Cardiac muscle cell (in vitro differentiated cells and primary cell): ENCODE data around the gene ADCY5. TPM values are rescaled to one million over a fixed set of nuclear protein-coding genes. Genes with fewer than 3 reads are reported as not detected.

ENCODE experiments used
- DNase-seq, 2 donors: peaks; one replicate each; pipeline versions ENCODE4 v3.0.0 to v3.0.0-alpha.2; 2010 to 2017; ENCODE audit warnings: low read depth in 1 of 2, low spot score in 1 of 2
- H3K27ac ChIP-seq: fragments of 200-600 bp; sonication (generic); 2 replicates; pipeline ENCODE4 v1.5.1; 2016
- H3K27me3 ChIP-seq: fragments of 200-600 bp; sonication (generic); 2 replicates; pipeline ENCODE4 v1.6.0; 2016; ENCODE audit warnings: control low read depth
- H3K36me3 ChIP-seq: fragments of 200-600 bp; sonication (generic); 2 replicates; pipeline ENCODE4 v1.5.1; 2016; ENCODE audit warnings: control low read depth
- H3K4me1 ChIP-seq: fragments of 200-600 bp; sonication (generic); 2 replicates; pipeline ENCODE4 v1.8.1; 2017; ENCODE audit warnings: low read depth, mild to moderate bottlenecking, mixed run types
- H3K4me3 ChIP-seq: fragments of 200-600 bp; sonication (generic); 2 replicates; pipeline ENCODE4 v1.5.1; 2016; ENCODE audit warnings: mild to moderate bottlenecking
- H3K9me3 ChIP-seq: fragments of 200-600 bp; sonication (generic); 2 replicates; pipeline ENCODE4 v1.5.1; 2017; ENCODE audit warnings: low read depth, mild to moderate bottlenecking, control low read depth
- polyA plus RNA-seq: library from polyadenylated mRNA; unstranded; fragments of >200 nt; fragmentation: Nextera tagmentation; extraction: Ambion mirVana; gene quantifications from 2 replicates; pipeline ENCODE4 v1.2.1, GENCODE V29; 2016
- total RNA-seq: library from RNA; depleted of rRNA; stranded (reverse); fragments of >200 nt; gene quantifications from 2 replicates; pipeline ENCODE4 v1.2.3, GENCODE V29; 2016
- TF ChIP-seq, protein P1 (sequence below): IDR thresholded peaks from 2 replicates; pipeline ENCODE4 v1.5.1; 2012; ENCODE audit warnings: low read depth, mild to moderate bottlenecking, low read length

Gene ADCY5
- total and polyA plus RNA-seq, 2 experiments from 2014 or later = 38.4 to 93.7 TPM

DNA sequence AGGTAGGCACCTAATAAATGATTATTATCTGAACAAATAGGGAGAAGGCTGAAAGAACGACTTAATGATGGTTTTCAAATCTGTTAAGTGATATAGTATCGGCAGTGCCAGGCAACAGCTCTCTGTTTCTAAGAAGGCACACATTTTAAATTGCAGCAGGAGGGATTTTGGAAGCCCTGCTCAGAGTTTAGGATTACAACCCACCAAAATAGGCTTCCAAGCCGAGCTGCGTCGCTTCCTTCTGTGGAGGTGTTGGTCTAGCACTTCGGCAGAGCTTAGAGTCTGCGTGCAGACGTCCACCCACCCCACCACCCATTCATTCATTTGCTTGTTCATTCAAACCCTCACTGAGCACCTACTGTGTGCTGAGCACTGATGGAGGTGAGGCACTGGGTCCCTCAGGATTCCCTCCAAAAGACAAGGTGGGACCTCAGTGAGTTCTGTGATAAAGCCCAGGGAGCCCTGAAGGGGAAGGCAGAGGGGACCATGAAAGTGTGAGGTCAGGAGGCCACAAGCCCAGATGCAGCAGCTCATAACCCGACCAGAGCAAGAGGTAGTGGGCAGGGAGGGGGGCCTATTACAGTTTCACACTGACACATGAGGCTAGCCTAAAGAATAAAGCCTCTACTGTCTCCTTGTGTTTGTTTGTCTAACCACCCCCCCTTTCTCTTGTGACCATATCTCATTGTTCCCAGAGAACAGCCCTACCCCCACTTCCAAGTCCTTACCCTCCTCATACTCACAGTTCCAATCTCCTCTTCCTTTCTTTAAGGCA, 8.9 kb downstream of the ADCY5 start:
- Histone ChIP-seq H3K9me3 (no peaks in the 10 kb centered on the region), H3K36me3 (no peaks in the 10 kb centered on the region), H3K27me3 (no peaks in the 10 kb centered on the region), H3K4me1 (no peaks in the 10 kb centered on the region), H3K4me3 (no peak overlapping the region), H3K27ac (no peak overlapping the region)
- TF ChIP-seq, protein P1, sequence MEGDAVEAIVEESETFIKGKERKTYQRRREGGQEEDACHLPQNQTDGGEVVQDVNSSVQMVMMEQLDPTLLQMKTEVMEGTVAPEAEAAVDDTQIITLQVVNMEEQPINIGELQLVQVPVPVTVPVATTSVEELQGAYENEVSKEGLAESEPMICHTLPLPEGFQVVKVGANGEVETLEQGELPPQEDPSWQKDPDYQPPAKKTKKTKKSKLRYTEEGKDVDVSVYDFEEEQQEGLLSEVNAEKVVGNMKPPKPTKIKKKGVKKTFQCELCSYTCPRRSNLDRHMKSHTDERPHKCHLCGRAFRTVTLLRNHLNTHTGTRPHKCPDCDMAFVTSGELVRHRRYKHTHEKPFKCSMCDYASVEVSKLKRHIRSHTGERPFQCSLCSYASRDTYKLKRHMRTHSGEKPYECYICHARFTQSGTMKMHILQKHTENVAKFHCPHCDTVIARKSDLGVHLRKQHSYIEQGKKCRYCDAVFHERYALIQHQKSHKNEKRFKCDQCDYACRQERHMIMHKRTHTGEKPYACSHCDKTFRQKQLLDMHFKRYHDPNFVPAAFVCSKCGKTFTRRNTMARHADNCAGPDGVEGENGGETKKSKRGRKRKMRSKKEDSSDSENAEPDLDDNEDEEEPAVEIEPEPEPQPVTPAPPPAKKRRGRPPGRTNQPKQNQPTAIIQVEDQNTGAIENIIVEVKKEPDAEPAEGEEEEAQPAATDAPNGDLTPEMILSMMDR = no peak
- DNase-seq = no peak

DNA sequence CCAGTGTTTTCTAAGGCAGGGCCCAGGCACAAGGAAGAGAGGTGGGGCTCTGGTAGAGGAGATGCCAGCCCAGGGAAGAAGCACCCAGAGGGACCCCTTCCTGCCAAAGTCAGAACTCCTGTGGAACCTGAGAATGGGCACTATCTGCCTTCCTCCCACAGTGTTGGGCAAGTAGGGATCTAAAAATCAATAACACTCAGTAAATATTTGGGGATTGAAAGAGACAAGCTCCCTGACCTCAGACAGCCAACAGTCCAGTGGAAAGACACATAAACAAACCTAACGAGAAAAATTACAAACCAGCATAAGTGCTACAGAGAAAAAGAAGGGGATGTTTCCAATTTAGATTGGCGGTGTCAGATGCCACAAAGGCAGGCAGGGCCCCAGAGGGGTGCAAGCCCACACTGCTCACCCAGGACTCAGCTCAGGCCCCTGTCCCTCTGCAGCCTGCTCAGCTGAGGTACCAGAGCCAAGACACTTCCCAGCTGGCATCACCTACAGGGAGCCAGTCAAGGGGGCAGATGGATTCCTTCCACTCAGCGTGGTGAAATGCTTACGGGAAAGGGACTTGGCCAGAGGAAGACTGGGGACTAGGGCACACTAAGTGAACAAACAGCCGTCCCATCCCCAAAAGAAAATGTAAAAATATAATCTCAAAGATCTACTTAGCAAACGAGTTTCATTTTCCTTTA, 15.9 kb downstream of the ADCY5 start:
- H3K27ac ChIP-seq = no peak overlapping the region
- H3K4me3 ChIP-seq = no peak overlapping the region
- no peaks in the 10 kb centered on the region for H3K9me3 ChIP-seq
- H3K27me3 ChIP-seq = no peaks in the 10 kb centered on the region
- DNase-seq = no peak
- no peaks in the 10 kb centered on the region for H3K36me3 ChIP-seq
- TF ChIP-seq, protein P1 = no peak
- no peaks in the 10 kb centered on the region for H3K4me1 ChIP-seq

DNA sequence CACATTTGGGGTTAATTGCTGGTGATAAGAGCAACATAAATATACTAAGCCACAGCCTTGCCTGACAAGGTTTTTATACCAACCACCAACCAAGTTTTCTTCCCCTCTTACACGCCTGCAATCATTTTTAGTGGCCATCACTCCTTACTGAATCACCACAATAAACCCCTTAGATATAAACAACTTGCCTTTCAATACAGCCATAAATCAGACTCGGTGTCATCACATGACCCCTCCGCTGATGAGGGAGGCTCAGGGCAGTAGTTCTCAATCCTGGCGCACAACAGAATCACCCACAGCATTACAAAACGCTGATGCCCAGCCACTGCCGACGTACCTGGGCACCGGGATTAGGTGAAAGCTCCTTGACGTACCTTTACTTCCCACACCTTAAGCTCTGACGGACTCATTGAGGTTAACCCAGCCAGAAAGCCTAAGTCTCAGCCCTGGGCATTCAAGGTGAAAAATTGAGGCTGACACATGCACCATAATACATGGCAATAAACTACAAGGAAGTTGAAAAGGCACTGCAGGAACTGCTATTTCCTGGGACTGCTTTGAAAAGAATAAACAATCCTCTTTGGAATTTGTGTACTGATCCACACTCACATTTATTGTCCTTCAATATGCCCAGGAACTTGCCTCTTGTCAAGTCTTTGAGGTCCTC, 17.1 kb downstream of the ADCY5 start:
- Histone ChIP-seq H3K27ac (no peak overlapping the region), H3K27me3 (no peaks in the 10 kb centered on the region), H3K36me3 (no peaks in the 10 kb centered on the region), H3K9me3 (no peaks in the 10 kb centered on the region), H3K4me1 (no peaks in the 10 kb centered on the region), H3K4me3 (no peak overlapping the region)
- TF ChIP-seq, protein P1 = no peak
- no peak for DNase-seq

DNA sequence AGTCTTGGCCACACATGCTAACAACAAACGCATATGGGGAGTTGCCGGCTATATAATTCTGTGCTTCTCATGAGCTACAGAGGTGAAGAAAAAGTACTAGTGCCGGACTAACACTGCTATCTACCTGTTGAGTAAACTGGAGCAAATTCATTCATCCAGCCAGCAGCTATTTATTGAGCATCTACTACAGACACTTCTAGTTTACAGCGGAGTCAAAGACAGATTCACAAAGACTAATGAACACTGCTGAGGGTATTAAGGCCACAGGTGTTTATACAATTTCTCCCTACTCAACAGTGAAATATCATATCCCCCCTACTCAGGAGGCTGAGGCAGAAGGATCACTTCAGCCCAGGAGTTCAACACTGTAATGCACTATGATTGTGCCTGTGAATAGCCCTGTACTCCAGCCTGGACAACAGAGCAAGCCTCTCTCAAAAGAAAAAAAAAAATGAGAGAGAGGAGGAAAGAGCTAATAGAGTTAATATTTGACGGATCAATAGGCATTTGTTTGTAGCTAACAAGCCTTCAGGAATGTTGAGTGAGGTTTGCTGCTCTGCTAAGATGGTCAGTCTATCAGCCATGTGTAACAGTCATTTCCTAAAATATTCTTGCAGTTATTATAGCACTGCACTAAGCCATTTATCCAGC, 17.8 kb downstream of the ADCY5 start:
- no peaks in the 10 kb centered on the region for H3K36me3 ChIP-seq
- DNase-seq = no peak
- no peaks in the 10 kb centered on the region for H3K9me3 ChIP-seq
- H3K4me1 ChIP-seq = no peaks in the 10 kb centered on the region
- TF ChIP-seq, protein P1 = no peak
- no peaks in the 10 kb centered on the region for H3K27me3 ChIP-seq
- H3K27ac ChIP-seq = no peak overlapping the region
- no peak overlapping the region for H3K4me3 ChIP-seq

DNA sequence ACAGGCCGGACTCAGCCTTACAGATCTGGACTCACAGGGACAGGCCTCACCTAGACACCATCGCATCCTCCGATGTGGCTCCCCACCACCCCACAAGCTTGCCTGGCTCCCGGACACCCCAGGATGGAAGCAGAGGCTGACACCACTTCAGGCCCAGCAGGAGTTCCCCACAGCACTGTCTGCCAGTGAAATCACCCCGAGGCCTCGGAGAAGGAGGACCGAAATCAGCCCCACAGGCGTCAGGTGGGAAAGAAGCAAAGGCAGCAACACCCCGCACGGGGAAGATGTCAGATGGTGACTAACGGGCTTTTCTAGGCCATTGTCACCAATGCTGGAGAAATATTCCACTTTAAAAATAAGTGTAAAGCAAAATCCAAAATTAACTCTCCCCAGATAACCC, 18.6 kb downstream of the ADCY5 start:
- no peak overlapping the region for H3K27ac ChIP-seq
- H3K4me3 ChIP-seq = no peak overlapping the region
- no peaks in the 10 kb centered on the region for H3K4me1 ChIP-seq
- TF ChIP-seq, protein P1 = no peak
- DNase-seq = no peak
- no peaks in the 10 kb centered on the region for H3K27me3 ChIP-seq
- no peaks in the 10 kb centered on the region for H3K36me3 ChIP-seq
- H3K9me3 ChIP-seq = no peaks in the 10 kb centered on the region
